CD14-positive monocyte (primary cell): ENCODE data around the gene SYNGR4. TPM values are rescaled to one million over a fixed set of nuclear protein-coding genes. Genes with fewer than 3 reads are reported as not detected.

Experiments used
- DNase-seq, 3 donors: peaks; one replicate each; pipeline ENCODE4 v3.0.0-alpha.2; 2011 to 2022
- H2AFZ ChIP-seq: 2 replicates; pipeline ENCODE4 v1.6.0; 2012; ENCODE audit warnings: mild to moderate bottlenecking, low read depth, low read length, inconsistent platforms; ENCODE audit not compliant: insufficient read depth, poor library complexity, severe bottlenecking
- H3K27ac ChIP-seq, 2 donors: 1 replicate in 1 of 2; 2 replicates in 1 of 2; pipeline ENCODE4 v1.5.1; 2012 to 2013; ENCODE audit warnings: low read length in 2 of 2, control low read depth in 1 of 2, inconsistent platforms in 1 of 2, low read depth in 1 of 2, mild to moderate bottlenecking in 1 of 2
- H3K27me3 ChIP-seq, 2 donors: one replicate each; pipeline versions ENCODE4 v1.6.0 to v1.6.1; 2011 to 2013; ENCODE audit warnings: low read length in 2 of 2; ENCODE audit not compliant: control insufficient read depth in 2 of 2, insufficient read depth in 2 of 2
- H3K36me3 ChIP-seq, 2 donors: replicated peaks in 1 of 2; 1 replicate in 1 of 2; 2 replicates in 1 of 2; pipeline versions ENCODE4 v1.5.1 to v1.6.1; 2012 to 2013; ENCODE audit warnings: low read length in 2 of 2, control low read depth in 1 of 2, inconsistent platforms in 1 of 2, mild to moderate bottlenecking in 1 of 2; ENCODE audit not compliant: insufficient read depth in 2 of 2, control insufficient read depth in 1 of 2
- H3K4me1 ChIP-seq, 2 donors: 1 replicate in 1 of 2; 2 replicates in 1 of 2; pipeline versions ENCODE4 v1.5.1 to v1.6.1; 2012 to 2013; ENCODE audit warnings: low read length in 2 of 2, control low read depth in 1 of 2, inconsistent platforms in 1 of 2, mild to moderate bottlenecking in 1 of 2, moderate library complexity in 1 of 2; ENCODE audit not compliant: insufficient read depth in 2 of 2, control insufficient read depth in 1 of 2
- H3K4me2 ChIP-seq: replicated peaks from 2 replicates; pipeline ENCODE3; 2012; ENCODE audit warnings: low read length, moderate library complexity, mild to moderate bottlenecking; ENCODE audit not compliant: poor library complexity, severe bottlenecking; ENCODE audit errors: extremely low read depth
- H3K4me3 ChIP-seq, 3 experiments: fragments of 200-600 bp in 1 of 3; sonication (generic) in 1 of 3; replicated peaks in 1 of 3; 1 replicate in 2 of 3; 2 replicates in 1 of 3; pipeline ENCODE4 v1.5.1; 2011 to 2013; ENCODE audit warnings: low read length in 3 of 3, mild to moderate bottlenecking in 3 of 3, control low read depth in 2 of 3, low read depth in 2 of 3, inconsistent platforms in 1 of 3, moderate library complexity in 1 of 3
- H3K79me2 ChIP-seq: 2 replicates; pipeline ENCODE4 v1.6.0; 2012; ENCODE audit warnings: mild to moderate bottlenecking, control low read depth, inconsistent platforms, low read length, moderate library complexity; ENCODE audit not compliant: insufficient read depth
- H3K9ac ChIP-seq: 2 replicates; pipeline ENCODE4 v1.6.0; 2017; ENCODE audit warnings: low read length, mild to moderate bottlenecking; ENCODE audit not compliant: insufficient read depth, poor library complexity, severe bottlenecking
- H3K9me3 ChIP-seq, 2 donors: replicated peaks in 1 of 2; 1 replicate in 1 of 2; 2 replicates in 1 of 2; pipeline versions ENCODE4 v1.5.1 to v1.6.1; 2012 to 2013; ENCODE audit warnings: low read length in 2 of 2, control low read depth in 1 of 2; ENCODE audit not compliant: control insufficient read depth in 1 of 2, insufficient read depth in 1 of 2
- H4K20me1 ChIP-seq: 2 replicates; pipeline ENCODE4 v1.6.0; 2012; ENCODE audit warnings: mild to moderate bottlenecking, low read length, control low read depth, moderate library complexity; ENCODE audit not compliant: insufficient read depth
- H3K27ac Mint-ChIP-seq, 7 donors: one replicate each; pipeline ENCODE4 v1.8.0; 2020; ENCODE audit warnings: mild to moderate bottlenecking in 7 of 7, mixed read lengths in 7 of 7, moderate library complexity in 6 of 7, inconsistent platforms in 2 of 7
- H3K27me3 Mint-ChIP-seq, 3 donors: one replicate each; pipeline ENCODE4 v1.8.0; 2021 to 2022; ENCODE audit warnings: low read depth in 3 of 3, mild to moderate bottlenecking in 3 of 3, mixed read lengths in 3 of 3, moderate library complexity in 3 of 3, inconsistent platforms in 1 of 3
- H3K36me3 Mint-ChIP-seq, 2 donors: one replicate each; pipeline ENCODE4 v1.8.0; 2020; ENCODE audit warnings: mixed read lengths in 2 of 2, inconsistent platforms in 1 of 2, mild to moderate bottlenecking in 1 of 2
- H3K4me1 Mint-ChIP-seq: one replicate; pipeline ENCODE4 v1.8.0; 2020; ENCODE audit warnings: mild to moderate bottlenecking, mixed read lengths
- H3K4me3 Mint-ChIP-seq, 2 donors: one replicate each; pipeline ENCODE4 v1.8.0; 2020; ENCODE audit warnings: mild to moderate bottlenecking in 2 of 2, mixed read lengths in 2 of 2, moderate library complexity in 1 of 2
- H3K9me3 Mint-ChIP-seq, 7 donors: one replicate each; pipeline ENCODE4 v1.8.0; 2020 to 2022; ENCODE audit warnings: mixed read lengths in 7 of 7, mild to moderate bottlenecking in 6 of 7, moderate library complexity in 6 of 7, inconsistent platforms in 2 of 7
- CTCF ChIP-seq: fragments of 200-600 bp; IDR thresholded peaks from one replicate; pipeline ENCODE4 v1.8.0; 2022; ENCODE audit warnings: antibody characterized with exemption, mild to moderate bottlenecking
- WGBS: methylation state at CpG from one replicate; pipeline ENCODE4 v1.1.5; 2013; ENCODE audit warnings: missing lambda C conversion rate; ENCODE audit not compliant: insufficient coverage; 5-methylcytosine and 5-hydroxymethylcytosine counted together
- intact Hi-C, 2 donors: fragments of 100-400 bp; cut with micrococcal nuclease; formaldehyde crosslinking; loops; one replicate each; pipeline versions ENCODE4 v1.15.0 to v1.15.1; 2023
- polyA plus RNA-seq, 3 donors: library from polyadenylated mRNA; depleted of rRNA in 1 of 3; unstranded in 2 of 3; stranded (reverse) in 1 of 3; fragments of 300-500 nt in 2 of 3; fragments of >200 nt in 1 of 3; fragmentation: Illumina TruSeq in 2 of 3; gene quantifications; 1 replicate in 2 of 3; 2 replicates in 1 of 3; pipeline ENCODE4 v1.2.3, GENCODE V29; 2012 to 2021

Gene SYNGR4
- polyA plus RNA-seq, 3 donors: not detected

GRCh38 chr19:48390188-48391099 is 26.3 kb downstream of the SYNGR4 start:
- H2AFZ ChIP-seq: peak overlapping the region; percentile 91
- Mint-ChIP-seq H3K36me3 (peaks cover 33 to 39% of the 10 kb centered on the region in 2 donors), H3K9me3 (peaks cover 0 to 25% (median 2%) of the 10 kb centered on the region in 7 donors), H3K4me3 (peak overlapping the region; percentile 93 to 97), H3K27me3 (peaks cover 35 to 40% (median 38%) of the 10 kb centered on the region in 3 donors), H3K4me1 (peaks cover 12% of the 10 kb centered on the region), H3K27ac (peak overlapping the region; percentile 86 to 98 (median 93))
- 3% methylated on average over 15 of the region's 24 CpGs for WGBS
- peaks cover 5% of the 10 kb centered on the region for H4K20me1 ChIP-seq
- peak overlapping the region; percentile 91 for H3K4me2 ChIP-seq
- H3K4me1 ChIP-seq: peaks cover 17% of the 10 kb centered on the region in 2 donors
- peak overlapping the region; percentile 94 for H3K9ac ChIP-seq
- peak; percentile 41 for TF ChIP-seq CTCF
- DNase-seq: peak; percentile 42 to 66 (median 64)
- peaks cover 18 to 41% of the 10 kb centered on the region in 2 donors for H3K36me3 ChIP-seq
- peak overlapping the region; percentile 77 to 97 (median 92) for H3K4me3 ChIP-seq
- intact Hi-C loops: loop anchor here in 1 of 2 donors (10.0 kb wide), 1 partner anchor 54 kb away; the partner anchor contains the start of gene GRWD1
- H3K27me3 ChIP-seq: peaks cover 25 to 33% of the 10 kb centered on the region in 2 donors
- H3K9me3 ChIP-seq: peaks cover 0 to 9% of the 10 kb centered on the region in 2 donors
- H3K27ac ChIP-seq: peak overlapping the region; percentile 74 to 89
- peaks cover 21% of the 10 kb centered on the region for H3K79me2 ChIP-seq
